OCI-LY1 (cell line): ENCODE results near the gene RAD54L2.

Source experiments
- EZH2 ChIP-seq: fragments of 200-600 bp; sonication (generic), shearing (Covaris generic); IDR thresholded peaks from 2 replicates; pipeline ENCODE4 v1.8.0; 2017; ENCODE audit warnings: borderline replicate concordance, mixed run types, mild to moderate bottlenecking, antibody characterized with exemption, low read length, moderate library complexity, mixed read lengths
- TF ChIP-seq, protein P1 (sequence below): fragments of 200-600 bp; sonication (generic), shearing (Covaris generic); IDR thresholded peaks from 2 replicates; pipeline ENCODE4 v1.5.1; 2017; ENCODE audit warnings: mild to moderate bottlenecking, antibody characterized with exemption, low read length, moderate library complexity, mixed read lengths

GRCh38 chr3:51549311-51549710 lies 10.8 kb downstream of the RAD54L2 start:
- TF ChIP-seq, protein P1, sequence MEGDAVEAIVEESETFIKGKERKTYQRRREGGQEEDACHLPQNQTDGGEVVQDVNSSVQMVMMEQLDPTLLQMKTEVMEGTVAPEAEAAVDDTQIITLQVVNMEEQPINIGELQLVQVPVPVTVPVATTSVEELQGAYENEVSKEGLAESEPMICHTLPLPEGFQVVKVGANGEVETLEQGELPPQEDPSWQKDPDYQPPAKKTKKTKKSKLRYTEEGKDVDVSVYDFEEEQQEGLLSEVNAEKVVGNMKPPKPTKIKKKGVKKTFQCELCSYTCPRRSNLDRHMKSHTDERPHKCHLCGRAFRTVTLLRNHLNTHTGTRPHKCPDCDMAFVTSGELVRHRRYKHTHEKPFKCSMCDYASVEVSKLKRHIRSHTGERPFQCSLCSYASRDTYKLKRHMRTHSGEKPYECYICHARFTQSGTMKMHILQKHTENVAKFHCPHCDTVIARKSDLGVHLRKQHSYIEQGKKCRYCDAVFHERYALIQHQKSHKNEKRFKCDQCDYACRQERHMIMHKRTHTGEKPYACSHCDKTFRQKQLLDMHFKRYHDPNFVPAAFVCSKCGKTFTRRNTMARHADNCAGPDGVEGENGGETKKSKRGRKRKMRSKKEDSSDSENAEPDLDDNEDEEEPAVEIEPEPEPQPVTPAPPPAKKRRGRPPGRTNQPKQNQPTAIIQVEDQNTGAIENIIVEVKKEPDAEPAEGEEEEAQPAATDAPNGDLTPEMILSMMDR = no peak
- TF ChIP-seq EZH2 = no peak
